ENCODE results near the gene FGG. TPM values are rescaled to one million over a fixed set of nuclear protein-coding genes. Genes with fewer than 3 reads are reported as not detected.
"Not testable (repeated sequence)": the region's sequence is repeated elsewhere in the genome, so short reads cannot be mapped to it uniquely, and the experiment has no call there.

FGG gene
- total and polyA plus RNA-seq, 2 donors (not counting 1 experiment from before 2014, with no cell fraction given), result not detected

- Histone ChIP-seq H3K4me1 (ENCODE audit: control insufficient read depth, extremely low read depth, insufficient read depth, low read length) (no peaks in the 10 kb centered on the region), H3K4me2 (ENCODE audit: extremely low read depth, insufficient read depth, low read length) (no peak overlapping the region), H4K20me1 (ENCODE audit: control insufficient read depth, extremely low read depth, insufficient read depth, low read length) (no peaks in the 10 kb centered on the region), H3K9me3 (ENCODE audit: control insufficient read depth, insufficient read depth, low read depth, low read length) (no peaks in the 10 kb centered on the region), H3K27me3 (ENCODE audit: control insufficient read depth, insufficient read depth, low read length) (no peaks in the 10 kb centered on the region), H3K9ac (ENCODE audit: insufficient read depth, low read length) (no peak overlapping the region), H3K4me3 (replicated peaks in 1 of 4; ENCODE audit: control extremely low read depth in 1 of 4, insufficient read depth in 1 of 4, low read depth in 3 of 4, low read length in 4 of 4) (no peak overlapping the region), H3K79me2 (ENCODE audit: control insufficient read depth, insufficient read depth, low read length) (no peaks in the 10 kb centered on the region), H2AFZ (ENCODE audit: low read length) (no peak overlapping the region), H3K27ac (ENCODE audit: insufficient read depth, low read length) (no peak overlapping the region), H3K36me3 (ENCODE audit: control insufficient read depth, insufficient read depth, low read length) (no peaks in the 10 kb centered on the region)
- TF ChIP-seq EZH2 (IDR thresholded peaks at IDR 0.05; ENCODE audit: low read length, missing control alignments) (no peak), CTCF (conservative IDR thresholded peaks at IDR 0.05 in 1 of 2, IDR thresholded peaks at IDR 0.05 in 1 of 2; ENCODE audit: low read depth in 1 of 2, low read length in 2 of 2) (no peak)
- DNase-seq (ENCODE audit: low read depth in 2 of 2), result no peak
Measured at GRCh38 chr4:154597798-154598774, 14.4 kb downstream of the FGG start.

GRCh38 chr4:154597281-154597680, 15.2 kb downstream of the FGG start:
- not testable (repeated sequence) for H2AFZ ChIP-seq (ENCODE audit: low read length); H3K79me2 ChIP-seq (ENCODE audit: control insufficient read depth, insufficient read depth, low read length); H3K9ac ChIP-seq (ENCODE audit: insufficient read depth, low read length); H4K20me1 ChIP-seq (ENCODE audit: control insufficient read depth, extremely low read depth, insufficient read depth, low read length); H3K36me3 ChIP-seq (ENCODE audit: control insufficient read depth, insufficient read depth, low read length); H3K27ac ChIP-seq (ENCODE audit: insufficient read depth, low read length); H3K27me3 ChIP-seq (ENCODE audit: control insufficient read depth, insufficient read depth, low read length); H3K9me3 ChIP-seq (ENCODE audit: control insufficient read depth, insufficient read depth, low read depth, low read length); H3K4me1 ChIP-seq (ENCODE audit: control insufficient read depth, extremely low read depth, insufficient read depth, low read length); DNase-seq (ENCODE audit: low read depth in 2 of 2); H3K4me2 ChIP-seq (ENCODE audit: extremely low read depth, insufficient read depth, low read length); H3K4me3 ChIP-seq (replicated peaks in 1 of 4; ENCODE audit: control extremely low read depth in 1 of 4, insufficient read depth in 1 of 4, low read depth in 3 of 4, low read length in 4 of 4)

- Histone ChIP-seq H3K9ac (ENCODE audit: insufficient read depth, low read length) (no peak overlapping the region), H2AFZ (ENCODE audit: low read length) (no peak overlapping the region), H3K36me3 (ENCODE audit: control insufficient read depth, insufficient read depth, low read length) (no peaks in the 10 kb centered on the region), H3K27me3 (ENCODE audit: control insufficient read depth, insufficient read depth, low read length) (no peaks in the 10 kb centered on the region), H3K79me2 (ENCODE audit: control insufficient read depth, insufficient read depth, low read length) (no peaks in the 10 kb centered on the region), H3K4me2 (ENCODE audit: extremely low read depth, insufficient read depth, low read length) (no peak overlapping the region), H3K4me3 (replicated peaks in 1 of 4; ENCODE audit: control extremely low read depth in 1 of 4, insufficient read depth in 1 of 4, low read depth in 3 of 4, low read length in 4 of 4) (no peak overlapping the region), H4K20me1 (ENCODE audit: control insufficient read depth, extremely low read depth, insufficient read depth, low read length) (no peaks in the 10 kb centered on the region), H3K9me3 (ENCODE audit: control insufficient read depth, insufficient read depth, low read depth, low read length) (no peaks in the 10 kb centered on the region), H3K27ac (ENCODE audit: insufficient read depth, low read length) (no peak overlapping the region), H3K4me1 (ENCODE audit: control insufficient read depth, extremely low read depth, insufficient read depth, low read length) (no peaks in the 10 kb centered on the region)
- peak; percentile 28 to 84 for DNase-seq (ENCODE audit: low read depth in 2 of 2)
- TF ChIP-seq EZH2 (IDR thresholded peaks at IDR 0.05; ENCODE audit: low read length, missing control alignments) (no peak), CTCF (conservative IDR thresholded peaks at IDR 0.05 in 1 of 2, IDR thresholded peaks at IDR 0.05 in 1 of 2; ENCODE audit: low read depth in 1 of 2, low read length in 2 of 2) (no peak)
Measured at GRCh38 chr4:154595807-154596206, 16.6 kb downstream of the FGG start.

GRCh38 chr4:154594343-154594742, 18.1 kb downstream of the FGG start:
- H3K27ac ChIP-seq (ENCODE audit: insufficient read depth, low read length); H3K4me1 ChIP-seq (ENCODE audit: control insufficient read depth, extremely low read depth, insufficient read depth, low read length); H3K9ac ChIP-seq (ENCODE audit: insufficient read depth, low read length); H4K20me1 ChIP-seq (ENCODE audit: control insufficient read depth, extremely low read depth, insufficient read depth, low read length); H3K4me3 ChIP-seq (replicated peaks in 1 of 4; ENCODE audit: control extremely low read depth in 1 of 4, insufficient read depth in 1 of 4, low read depth in 3 of 4, low read length in 4 of 4); H3K27me3 ChIP-seq (ENCODE audit: control insufficient read depth, insufficient read depth, low read length); DNase-seq (ENCODE audit: low read depth in 2 of 2); H3K36me3 ChIP-seq (ENCODE audit: control insufficient read depth, insufficient read depth, low read length); H3K9me3 ChIP-seq (ENCODE audit: control insufficient read depth, insufficient read depth, low read depth, low read length); H3K4me2 ChIP-seq (ENCODE audit: extremely low read depth, insufficient read depth, low read length); H3K79me2 ChIP-seq (ENCODE audit: control insufficient read depth, insufficient read depth, low read length); H2AFZ ChIP-seq (ENCODE audit: low read length): not testable (repeated sequence)

Measured in fibroblast of lung (primary cell).